NCI-H1105 treated with DMSO at 0.1 percent for 48 hours (cell line): ENCODE results near the gene PCDH9.
"Not testable (repeated sequence)": the region's sequence is repeated elsewhere in the genome, so short reads cannot be mapped to it uniquely, and the experiment has no call there.

Source experiments
- DNase-seq: peaks from one replicate; lab custom pipeline; 2025; lab: John Stamatoyannopoulos, UW

Gene PCDH9

GRCh38 chr13:66262330-66262729 is 967.8 kb downstream of the PCDH9 start:
- no peak for DNase-seq

- not testable (repeated sequence) for DNase-seq
These were observed 970.7 kb downstream of the PCDH9 start for GRCh38 chr13:66259426-66259825.
